Neural cell (in vitro differentiated cells): ENCODE data around the gene SCNN1A. TPM values are rescaled to one million over a fixed set of nuclear protein-coding genes. Genes with fewer than 3 reads are reported as not detected.

Experiments used
- H2AFZ ChIP-seq: fragments of 200-600, 300-800 bp; sonication (generic), shearing (Covaris generic); 2 replicates; pipeline ENCODE4 v1.6.0; 2014; ENCODE audit warnings: low read depth, mild to moderate bottlenecking, antibody characterized with exemption, low read length, moderate library complexity
- H3F3A ChIP-seq: fragments of 200-600 bp; shearing (Covaris generic); 2 replicates; pipeline ENCODE4 v1.6.1; 2016; ENCODE audit warnings: mild to moderate bottlenecking, moderate library complexity, mixed read lengths, antibody characterized with exemption, low read length; ENCODE audit not compliant: insufficient read depth, poor library complexity, severe bottlenecking
- H3K27ac ChIP-seq: fragments of 200-600, 300-800 bp; sonication (generic), shearing (Covaris generic); 2 replicates; pipeline ENCODE4 v1.5.1; 2014; ENCODE audit warnings: mild to moderate bottlenecking, low read length, moderate library complexity
- H3K27me3 ChIP-seq: fragments of 300-800, 200-600 bp; sonication (generic), shearing (Covaris generic); 2 replicates; pipeline ENCODE4 v1.6.0; 2014; ENCODE audit warnings: mild to moderate bottlenecking, low read depth, low read length, moderate library complexity; ENCODE audit not compliant: insufficient read depth
- H3K36me3 ChIP-seq: fragments of 300-800, 200-600 bp; sonication (generic), shearing (Covaris generic); 2 replicates; pipeline ENCODE4 v1.5.1; 2014; ENCODE audit warnings: mild to moderate bottlenecking, antibody characterized with exemption, low read length, moderate library complexity; ENCODE audit not compliant: insufficient read depth
- H3K4me2 ChIP-seq: fragments of 300-800, 200-600 bp; sonication (generic), shearing (Covaris generic); 2 replicates; pipeline ENCODE4 v1.6.0; 2014; ENCODE audit warnings: mild to moderate bottlenecking, low read length
- H3K4me3 ChIP-seq: fragments of 300-800, 200-600 bp; sonication (generic), shearing (Covaris generic); 2 replicates; pipeline ENCODE4 v1.5.1; 2014; ENCODE audit warnings: mild to moderate bottlenecking, low read length, moderate library complexity
- H3K79me2 ChIP-seq: fragments of 200-600 bp; shearing (Covaris generic); replicated peaks from 2 replicates; pipeline ENCODE4 v1.6.0; 2014; ENCODE audit warnings: mild to moderate bottlenecking, low read length, moderate library complexity; ENCODE audit not compliant: insufficient read depth
- H3K9ac ChIP-seq: fragments of 300-800, 200-600 bp; sonication (generic), shearing (Covaris generic); 2 replicates; pipeline ENCODE4 v1.6.1; 2016; ENCODE audit warnings: mild to moderate bottlenecking, low read length, mixed read lengths
- H3K9me2 ChIP-seq: fragments of 200-600 bp; shearing (Covaris generic); 2 replicates; pipeline ENCODE4 v1.6.1; 2016; ENCODE audit warnings: mild to moderate bottlenecking, low read length, mixed read lengths; ENCODE audit not compliant: insufficient read depth
- H3K9me3 ChIP-seq: fragments of 200-600, 300-800 bp; sonication (generic), shearing (Covaris generic); 2 replicates; pipeline ENCODE4 v1.6.1; 2016; ENCODE audit warnings: mild to moderate bottlenecking, mixed run types, low read length, moderate library complexity, mixed read lengths
- H4K20me1 ChIP-seq: fragments of 200-600 bp; shearing (Covaris generic); 2 replicates; pipeline ENCODE4 v1.6.1; 2016; ENCODE audit warnings: mild to moderate bottlenecking, mixed run types; ENCODE audit not compliant: insufficient read depth
- CTCF ChIP-seq: fragments of 450-650 bp; IDR thresholded peaks from 2 replicates; pipeline ENCODE4 v1.5.1; 2014; ENCODE audit warnings: antibody characterized with exemption, mild to moderate bottlenecking, moderate library complexity; ENCODE audit not compliant: poor library complexity, severe bottlenecking
- EP300 ChIP-seq: fragments of 450-650 bp; conservative IDR thresholded peaks from 2 replicates; pipeline ENCODE4 v1.6.1; 2014; ENCODE audit warnings: antibody characterized with exemption, mild to moderate bottlenecking, moderate library complexity; ENCODE audit not compliant: poor library complexity, severe bottlenecking
- EZH2 ChIP-seq: fragments of 200-600, 300-800 bp; shearing (Covaris generic), sonication (generic); IDR thresholded peaks from 2 replicates; pipeline ENCODE4 v1.6.1; 2014; ENCODE audit warnings: antibody characterized with exemption, low read length, borderline replicate concordance, mild to moderate bottlenecking; ENCODE audit not compliant: insufficient read depth, poor library complexity, severe bottlenecking
- MXI1 ChIP-seq: fragments of 450-650 bp; conservative IDR thresholded peaks from 2 replicates; pipeline ENCODE4 v1.6.1; 2014; ENCODE audit warnings: antibody characterized with exemption, mild to moderate bottlenecking; ENCODE audit not compliant: poor library complexity, severe bottlenecking
- POLR2AphosphoS5 ChIP-seq: IDR thresholded peaks from 2 replicates; pipeline ENCODE4 v1.6.1; 2012
- RAD21 ChIP-seq: fragments of 450-650 bp; conservative IDR thresholded peaks from 2 replicates; pipeline ENCODE4 v1.6.1; 2014; ENCODE audit warnings: antibody characterized with exemption, mild to moderate bottlenecking, moderate library complexity
- REST ChIP-seq: IDR thresholded peaks from 2 replicates; pipeline ENCODE4 v1.6.1; 2012; ENCODE audit warnings: borderline replicate concordance
- SMC3 ChIP-seq: fragments of 450-650 bp; conservative IDR thresholded peaks from 2 replicates; pipeline ENCODE4 v1.6.1; 2014; ENCODE audit warnings: antibody characterized with exemption, mild to moderate bottlenecking, moderate library complexity; ENCODE audit not compliant: poor library complexity
- TAF1 ChIP-seq: IDR thresholded peaks from 2 replicates; pipeline ENCODE4 v1.6.1; 2012; ENCODE audit warnings: low read depth
- polyA plus RNA-seq: library from polyadenylated mRNA; depleted of rRNA; stranded (reverse); fragments of >200 nt; gene quantifications from 2 replicates; pipeline ENCODE4 v1.2.3, GENCODE V29; 2014

SCNN1A gene
- polyA plus RNA-seq, 1 donor from 2014 or later = not detected

- Histone ChIP-seq H3K9ac (no peak overlapping the region), H3K27ac (no peak overlapping the region), H2AFZ (no peak overlapping the region)
These were observed 68.7 kb downstream of the SCNN1A start for GRCh38 chr12:6306599-6307220.

GRCh38 chr12:6306151-6306550, 69.2 kb downstream of the SCNN1A start:
- Histone ChIP-seq H3K4me2 (no peak overlapping the region), H3K36me3 (no peaks in the 10 kb centered on the region), H4K20me1 (no peaks in the 10 kb centered on the region), H3K4me3 (no peak overlapping the region), H3K9me3 (no peaks in the 10 kb centered on the region), H3K9me2 (no peaks in the 10 kb centered on the region), H3K27ac (no peak overlapping the region), H3K9ac (no peak overlapping the region), H3K79me2 (no peaks in the 10 kb centered on the region), H3F3A (no peaks in the 10 kb centered on the region), H3K27me3 (peaks cover 20% of the 10 kb centered on the region), H2AFZ (no peak overlapping the region)
- TF ChIP-seq MXI1 = no peak
- TF ChIP-seq EP300 = no peak
- TF ChIP-seq CTCF = no peak
- TF ChIP-seq RAD21 = no peak
- no peak for TF ChIP-seq TAF1
- no peak for TF ChIP-seq EZH2
- no peak for TF ChIP-seq POLR2AphosphoS5

More at GRCh38 chr12:6306599-6307220, 68.7 kb downstream of the SCNN1A start:
- H3K9me2 ChIP-seq = no peaks in the 10 kb centered on the region
- no peaks in the 10 kb centered on the region for H3K36me3 ChIP-seq
- no peaks in the 10 kb centered on the region for H3K9me3 ChIP-seq
- TF ChIP-seq CTCF = no peak
- no peak for TF ChIP-seq POLR2AphosphoS5
- no peak for TF ChIP-seq EZH2
- TF ChIP-seq REST = no peak
- no peak for TF ChIP-seq RAD21
- no peak for TF ChIP-seq TAF1
- no peak for TF ChIP-seq MXI1
- TF ChIP-seq SMC3 = no peak
- no peak for TF ChIP-seq EP300
- peaks cover 24% of the 10 kb centered on the region for H3K27me3 ChIP-seq
- H3K79me2 ChIP-seq = no peaks in the 10 kb centered on the region
- H3K4me2 ChIP-seq = no peak overlapping the region
- H3K4me3 ChIP-seq = no peak overlapping the region
- no peaks in the 10 kb centered on the region for H4K20me1 ChIP-seq
- no peaks in the 10 kb centered on the region for H3F3A ChIP-seq
